HG02943 (cell line): ENCODE data around the gene AATF.
A peak's percentile ranks its signal among the peaks of the same experiment; 100 is the strongest.

Source experiments
- ATAC-seq: cut with Tn5 transposase; IDR thresholded peaks from one replicate; pipeline ENCODE4 v1.9.1; 2021; ENCODE audit warnings: mild to moderate bottlenecking, low read depth, moderate library complexity; ENCODE audit not compliant: unreplicated experiment

Gene AATF

DNA sequence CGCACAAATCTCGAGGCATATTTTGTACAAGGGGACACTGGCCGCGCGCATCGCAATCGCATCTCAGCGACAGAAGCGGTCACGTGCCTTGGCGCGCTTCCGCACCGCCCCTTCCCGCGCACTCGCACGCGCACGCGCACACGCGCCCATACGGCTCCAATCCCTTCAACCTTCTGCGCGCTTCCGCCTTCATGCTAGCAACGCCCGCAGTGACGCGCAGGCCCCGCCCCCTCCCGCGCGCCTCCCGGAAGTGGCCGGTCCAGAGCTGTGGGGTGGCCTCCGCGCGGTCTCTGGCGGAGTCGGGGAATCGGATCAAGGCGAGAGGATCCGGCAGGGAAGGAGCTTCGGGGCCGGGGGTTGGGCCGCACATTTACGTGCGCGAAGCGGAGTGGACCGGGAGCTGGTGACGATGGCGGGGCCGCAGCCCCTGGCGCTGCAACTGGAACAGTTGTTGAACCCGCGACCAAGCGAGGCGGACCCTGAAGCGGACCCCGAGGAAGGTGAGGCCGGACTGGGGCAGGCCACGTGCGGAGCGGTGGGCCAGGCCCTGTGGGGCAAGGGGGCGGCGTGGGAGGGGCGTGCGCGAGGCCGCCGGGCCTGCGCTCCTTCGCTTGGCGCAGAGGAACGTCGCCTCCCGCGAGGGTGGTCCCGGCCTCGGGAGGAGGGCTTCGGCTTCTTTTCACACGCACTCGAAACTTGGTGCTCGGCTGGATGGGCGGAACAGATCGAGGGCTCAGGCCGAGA is at the start of gene AATF:
Gene AATF, plus strand, starts transcription at position 238 of the 744 bp plus-strand sequence. Its CDS starts 172 bp downstream, at position 410.
- peak; percentile 86 for ATAC-seq

DNA sequence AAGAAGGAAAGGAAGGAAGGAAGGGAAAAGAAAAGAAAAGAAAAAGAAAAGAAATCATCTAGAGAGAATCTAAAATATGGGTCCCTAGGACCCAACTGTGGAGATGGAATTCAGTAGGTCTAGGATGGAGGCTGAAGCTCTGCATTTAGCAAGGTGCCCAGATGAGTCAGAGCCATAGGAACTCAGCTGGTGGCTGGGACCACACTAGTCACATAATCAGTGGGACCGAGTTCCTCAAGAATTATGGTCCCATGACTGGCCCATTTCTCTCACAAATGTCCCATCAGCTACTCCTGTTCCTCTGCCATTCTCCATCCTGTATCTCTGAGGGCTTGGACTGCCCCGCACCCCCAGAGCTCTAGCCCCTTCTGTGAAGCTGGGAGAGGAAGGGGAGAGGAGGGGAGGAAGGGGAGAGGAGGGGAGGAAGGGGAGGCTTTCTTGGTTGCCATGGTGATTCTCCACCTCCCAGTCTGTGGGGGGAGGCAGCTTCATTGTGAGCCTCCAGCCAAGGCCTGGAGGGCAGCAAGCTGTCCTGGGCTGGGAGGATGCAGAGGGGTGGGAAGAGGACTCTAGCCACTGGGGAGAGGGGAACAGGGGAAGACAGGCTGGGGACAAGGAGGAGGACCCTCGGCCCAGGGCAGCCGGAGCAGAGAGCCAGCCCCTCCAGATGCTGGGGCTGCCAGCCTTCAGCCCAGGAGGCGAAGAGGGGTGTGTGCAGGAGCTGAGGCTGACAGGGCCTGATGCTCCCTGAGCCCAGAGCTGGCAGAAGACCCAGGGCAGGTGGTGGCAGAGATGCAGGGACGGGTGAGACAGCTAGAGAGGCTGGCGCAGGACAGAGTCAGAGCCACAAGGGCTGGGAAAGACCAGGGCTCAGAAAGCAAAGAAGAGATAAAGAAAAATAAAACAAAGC is 49.2 kb upstream of the AATF start:
- ATAC-seq: no peak

- no peak for ATAC-seq
Observed at GRCh38 chr17:36900160-36900512, 48.6 kb upstream of the AATF start.

DNA sequence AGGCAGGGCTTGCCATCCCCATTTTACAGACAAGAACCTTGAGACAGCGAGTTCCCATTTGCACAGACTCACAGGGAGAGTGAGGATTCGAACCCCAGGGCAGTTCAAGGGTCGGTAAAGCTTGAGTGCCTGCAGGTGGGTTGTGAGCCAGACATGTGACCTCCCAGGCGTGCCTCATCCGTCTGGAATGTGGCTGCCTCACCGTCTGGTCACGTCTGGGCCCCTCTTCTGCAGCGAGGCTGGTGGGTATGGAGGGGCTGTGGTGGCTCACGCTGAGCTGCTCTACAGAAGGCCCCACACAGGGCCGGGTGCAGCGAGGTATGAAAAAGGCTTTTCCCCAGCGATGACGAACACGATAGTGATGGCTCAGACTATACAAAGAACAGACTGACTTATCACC is 47.2 kb upstream of the AATF start:
- no peak for ATAC-seq

- ATAC-seq: no peak
Observed at GRCh38 chr17:36907407-36907806, 41.3 kb upstream of the AATF start.

GRCh38 chr17:36910513-36910912 is 38.2 kb upstream of the AATF start:
- no peak for ATAC-seq

GRCh38 chr17:36911001-36911400 is 37.8 kb upstream of the AATF start:
- ATAC-seq: no peak

- ATAC-seq: no peak
Observed at GRCh38 chr17:36913132-36913531, 35.6 kb upstream of the AATF start.

DNA sequence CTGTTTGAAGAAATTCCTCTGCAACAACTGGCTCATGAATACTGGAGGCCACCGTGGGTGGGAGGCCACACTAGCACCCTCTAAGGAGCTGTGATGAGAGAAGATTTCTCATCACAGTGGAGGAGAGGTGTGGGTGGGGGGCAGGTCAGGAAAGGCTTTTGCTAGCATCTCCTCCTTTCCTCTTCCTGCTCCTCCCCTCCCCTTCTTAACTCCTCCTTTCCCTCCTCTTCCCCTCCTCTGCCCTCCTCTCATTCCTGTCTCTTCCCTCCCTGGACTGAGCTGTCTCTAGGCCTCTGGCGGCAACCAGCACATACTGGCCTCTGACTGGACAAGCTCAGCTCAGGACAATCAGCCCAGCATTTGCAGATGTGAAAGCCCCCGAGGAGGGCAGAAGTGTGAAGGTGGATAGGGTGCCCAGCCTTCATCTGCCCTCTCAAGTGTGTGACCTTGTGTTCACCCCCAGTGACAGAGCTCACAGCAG is 30.5 kb upstream of the AATF start:
- ATAC-seq: no peak

DNA sequence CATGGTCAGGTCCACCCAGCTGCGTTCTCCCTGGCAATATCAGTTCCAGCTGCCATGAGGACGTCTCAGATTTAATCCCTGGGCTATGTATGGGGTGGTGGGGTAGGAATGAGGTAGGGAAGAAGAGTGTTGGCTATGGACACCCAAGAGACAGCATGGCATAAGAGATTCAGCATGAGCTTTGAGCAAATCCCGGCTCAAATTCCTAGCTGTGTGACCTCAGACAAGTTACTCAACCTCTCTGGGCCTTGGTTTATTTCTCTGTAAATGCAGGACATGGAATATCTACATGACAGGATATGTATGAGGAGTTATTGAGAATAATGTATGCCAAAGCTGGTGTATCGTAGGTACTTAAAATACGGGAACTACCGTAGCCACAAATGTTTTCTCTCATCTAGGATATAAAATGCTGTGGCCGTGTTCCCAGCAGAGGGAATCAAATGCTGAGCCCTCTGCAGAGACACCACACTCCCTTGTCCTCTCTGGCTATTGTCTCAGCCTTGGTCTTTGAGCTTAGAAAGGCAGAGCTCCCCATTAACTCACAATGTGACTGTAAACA is 29.3 kb upstream of the AATF start:
- no peak for ATAC-seq

DNA sequence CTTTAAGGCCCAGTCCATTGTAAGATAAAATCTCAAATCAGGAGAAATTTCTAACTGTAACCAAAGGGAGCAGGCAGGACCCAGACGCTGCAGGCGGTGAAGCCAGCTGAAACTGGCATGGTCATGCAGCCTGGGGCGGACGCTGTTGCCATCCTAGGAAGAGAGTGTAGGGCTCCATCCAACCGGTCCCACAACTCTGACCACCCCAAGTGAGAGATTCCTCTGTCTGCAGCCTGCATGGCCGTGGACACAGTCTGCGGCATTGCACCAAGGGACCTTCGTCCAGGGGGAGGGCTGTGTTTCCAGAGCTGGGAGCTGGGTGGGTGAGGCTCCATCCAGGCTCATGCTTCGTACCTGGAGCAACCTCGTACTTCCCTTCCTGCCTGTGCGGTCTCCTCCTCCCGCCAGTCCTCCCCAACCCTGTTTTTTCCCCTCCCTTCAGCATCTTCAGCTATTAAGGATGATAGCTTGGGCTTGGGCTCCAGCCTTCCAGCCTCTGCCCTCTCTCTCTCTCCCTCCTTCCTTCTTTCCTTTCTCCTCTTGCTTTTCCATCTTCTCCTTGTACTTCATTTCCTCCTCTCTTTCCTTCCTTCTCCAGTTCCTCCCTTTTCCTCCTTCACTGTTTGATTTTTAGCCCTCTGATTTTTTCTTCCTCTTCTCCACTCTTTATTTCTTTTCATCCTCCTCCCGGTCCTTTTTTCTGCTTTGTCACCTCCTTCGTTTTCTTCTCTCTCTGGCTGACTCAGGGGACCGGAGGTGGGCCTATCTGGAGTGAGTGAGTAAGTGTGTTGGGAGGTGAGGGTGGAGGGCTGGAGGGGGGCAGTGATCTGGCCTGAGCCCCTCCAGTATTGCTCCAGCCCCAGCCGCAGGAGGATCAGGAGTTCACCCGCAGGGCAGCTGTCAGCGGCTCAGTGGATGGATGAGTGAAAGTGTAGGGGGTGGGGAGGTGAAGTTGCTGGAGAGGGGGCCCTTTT is 28.4 kb upstream of the AATF start:
- ATAC-seq: no peak

DNA sequence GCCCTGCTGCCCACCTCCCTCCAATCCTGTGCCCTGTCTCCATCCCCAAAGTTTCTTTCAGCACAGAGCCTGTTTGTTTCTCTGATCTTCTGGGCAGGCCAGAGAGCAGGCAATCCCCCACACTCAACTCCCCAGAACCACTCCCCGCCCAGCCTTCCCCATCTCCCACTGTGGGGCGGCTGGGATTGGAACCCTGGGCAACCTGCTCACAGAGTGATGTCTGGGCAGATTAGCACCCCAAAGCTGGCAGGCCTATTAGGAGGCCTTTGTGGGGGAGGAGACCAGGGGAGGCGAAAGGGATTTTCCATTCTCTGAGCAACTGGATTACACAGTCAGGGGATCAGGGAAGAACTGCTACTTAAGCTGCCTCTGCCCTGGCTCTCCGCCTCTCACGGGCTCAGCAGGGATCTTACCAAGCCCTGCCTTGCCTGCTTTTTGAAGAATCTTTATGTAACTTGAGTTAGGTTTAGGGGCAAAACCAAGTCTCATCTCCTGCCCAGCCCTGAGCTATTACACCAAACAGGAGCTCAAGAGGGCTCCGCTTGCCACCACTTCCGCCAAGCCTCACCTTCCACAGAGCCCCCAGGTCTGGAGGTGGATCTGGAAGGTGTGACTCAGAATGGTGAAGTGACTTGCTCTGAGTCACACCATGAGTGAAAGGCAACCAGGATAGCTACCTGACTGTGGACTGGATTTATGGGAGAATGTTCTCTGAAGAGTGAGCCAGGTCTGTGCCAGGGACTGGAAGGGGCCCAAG is 27.5 kb upstream of the AATF start:
- ATAC-seq: no peak

GRCh38 chr17:36922175-36922574 is 26.6 kb upstream of the AATF start:
- ATAC-seq: no peak

DNA sequence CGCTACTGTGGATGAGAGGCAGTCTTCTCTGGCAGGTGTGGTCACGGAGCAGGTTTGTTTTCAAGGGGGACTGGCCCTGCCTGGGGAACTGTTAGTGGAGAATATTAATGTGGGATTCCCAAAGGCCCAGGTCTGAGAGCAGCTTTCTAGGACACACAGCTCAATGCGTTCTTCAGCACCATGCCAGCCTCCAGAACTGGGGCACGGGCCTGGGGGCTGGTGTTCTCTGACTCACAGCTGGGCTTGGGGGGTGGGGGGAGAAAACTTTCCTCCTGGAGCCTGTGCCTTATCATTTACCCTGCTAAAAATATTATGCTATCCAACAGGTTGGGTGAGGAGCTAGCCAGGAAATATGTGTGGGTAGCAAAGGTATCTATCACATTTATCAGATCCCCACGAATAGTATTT is 24.9 kb upstream of the AATF start:
- ATAC-seq: no peak

GRCh38 chr17:36926226-36926625 is 22.5 kb upstream of the AATF start:
- ATAC-seq: no peak

DNA sequence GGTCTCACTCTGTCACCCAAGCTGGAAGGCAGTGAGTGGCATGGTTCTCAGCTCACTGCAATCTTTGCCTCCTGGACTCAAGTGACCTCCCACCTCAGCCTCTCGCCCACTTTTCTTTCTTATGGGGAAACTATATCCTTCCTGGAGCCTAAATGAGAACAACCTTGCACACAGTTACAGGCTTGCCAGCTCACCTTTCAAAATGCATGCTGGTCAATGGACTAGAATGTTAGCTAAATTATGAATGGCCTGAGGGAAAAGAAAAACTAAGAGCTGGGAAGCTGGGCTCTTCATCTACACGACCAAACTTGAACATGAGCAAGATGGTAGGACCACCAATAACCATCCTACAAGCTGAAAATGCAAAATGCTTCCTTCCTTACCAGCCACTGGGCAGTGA is 22.1 kb upstream of the AATF start:
- no peak for ATAC-seq

DNA sequence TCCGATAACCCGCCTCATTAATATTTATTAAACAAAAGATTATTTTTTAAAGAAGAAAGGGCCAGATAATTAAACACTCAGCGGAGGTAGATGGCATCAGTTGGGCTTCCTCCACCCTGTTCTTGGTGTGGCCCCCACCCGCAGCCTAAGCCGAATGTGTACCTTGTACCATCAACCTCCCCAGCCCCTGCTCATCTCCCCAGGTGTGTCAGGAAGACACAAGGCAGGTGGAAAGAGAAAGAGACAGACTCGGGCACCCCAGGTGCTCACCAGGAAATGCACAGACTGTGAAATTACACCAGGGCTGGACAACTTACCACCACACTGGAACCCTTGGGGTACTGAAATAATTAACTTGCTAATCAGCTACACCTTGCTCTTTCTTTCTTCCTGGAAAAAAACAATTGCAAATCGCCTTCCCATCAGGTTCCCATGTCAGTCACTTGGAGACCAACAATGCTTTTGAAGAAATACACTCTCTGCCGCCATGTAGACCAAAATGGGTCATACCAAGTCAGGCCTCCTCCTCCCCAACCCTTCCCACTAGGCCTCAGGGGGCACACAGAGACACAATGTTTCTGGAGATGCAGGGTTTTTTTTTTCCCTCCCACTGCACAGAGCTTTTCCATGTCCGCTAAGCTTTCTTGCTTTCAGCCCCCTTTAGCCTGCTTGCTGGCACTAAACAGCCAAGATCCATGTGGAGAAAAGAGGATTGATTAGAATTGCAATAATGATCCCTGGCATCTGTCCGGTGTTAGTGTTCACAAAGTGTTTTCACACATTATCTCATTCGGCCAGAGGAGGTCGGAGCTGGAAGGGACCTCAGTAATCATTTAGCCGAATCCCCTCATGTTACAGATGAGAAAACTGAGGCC is 20.0 kb upstream of the AATF start:
- ATAC-seq: no peak

- ATAC-seq: no peak
Observed at GRCh38 chr17:36929851-36930582, 18.7 kb upstream of the AATF start.
